ENCODE data around the gene C9orf57.

DNA sequence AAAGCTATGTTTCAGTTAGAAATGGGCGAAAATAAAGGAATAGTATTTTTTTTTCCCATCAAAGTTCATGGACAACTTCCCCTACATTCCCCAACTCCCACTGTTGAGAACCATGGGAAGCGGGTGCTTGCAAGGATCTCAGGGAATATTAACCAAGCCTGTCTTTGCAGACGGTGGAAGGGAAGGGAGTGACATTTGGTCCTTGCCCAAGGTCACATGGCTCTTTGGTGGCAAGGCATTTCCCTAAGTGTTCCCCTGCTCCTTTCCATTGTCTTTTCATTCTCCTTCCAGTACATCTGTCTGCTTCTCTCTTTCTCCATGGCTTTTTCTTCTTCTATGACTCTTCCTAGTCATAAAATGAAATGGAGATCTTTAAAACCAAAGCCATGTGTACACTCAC, 19.0 kb downstream of the C9orf57 start:
- TF ChIP-seq, protein P1, sequence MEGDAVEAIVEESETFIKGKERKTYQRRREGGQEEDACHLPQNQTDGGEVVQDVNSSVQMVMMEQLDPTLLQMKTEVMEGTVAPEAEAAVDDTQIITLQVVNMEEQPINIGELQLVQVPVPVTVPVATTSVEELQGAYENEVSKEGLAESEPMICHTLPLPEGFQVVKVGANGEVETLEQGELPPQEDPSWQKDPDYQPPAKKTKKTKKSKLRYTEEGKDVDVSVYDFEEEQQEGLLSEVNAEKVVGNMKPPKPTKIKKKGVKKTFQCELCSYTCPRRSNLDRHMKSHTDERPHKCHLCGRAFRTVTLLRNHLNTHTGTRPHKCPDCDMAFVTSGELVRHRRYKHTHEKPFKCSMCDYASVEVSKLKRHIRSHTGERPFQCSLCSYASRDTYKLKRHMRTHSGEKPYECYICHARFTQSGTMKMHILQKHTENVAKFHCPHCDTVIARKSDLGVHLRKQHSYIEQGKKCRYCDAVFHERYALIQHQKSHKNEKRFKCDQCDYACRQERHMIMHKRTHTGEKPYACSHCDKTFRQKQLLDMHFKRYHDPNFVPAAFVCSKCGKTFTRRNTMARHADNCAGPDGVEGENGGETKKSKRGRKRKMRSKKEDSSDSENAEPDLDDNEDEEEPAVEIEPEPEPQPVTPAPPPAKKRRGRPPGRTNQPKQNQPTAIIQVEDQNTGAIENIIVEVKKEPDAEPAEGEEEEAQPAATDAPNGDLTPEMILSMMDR (conservative IDR thresholded peaks at IDR 0.05 in 1 of 2, IDR thresholded peaks at IDR 0.05 in 1 of 2; ENCODE audit: extremely low read depth in 1 of 2, insufficient read depth in 1 of 2, low read depth in 1 of 2, low read length in 2 of 2) = no peak
- no peak for TF ChIP-seq EZH2 (IDR thresholded peaks at IDR 0.05; ENCODE audit: borderline replicate concordance, low read length)

All from mammary epithelial cell (primary cell).